SK-N-SH treated with all-trans-retinoic acid at 6 μM for 48 hours (cell line): ENCODE results near the gene CYP3A5.
"Not testable (repeated sequence)": the region's sequence is repeated elsewhere in the genome, so short reads cannot be mapped to it uniquely, and the experiment has no call there.

ENCODE experiments used
- CSDC2 ChIP-seq: fragments of 250-450 bp; sonication (Bioruptor Pico); IDR thresholded peaks from 2 replicates; pipeline ENCODE4 v1.5.0; 2020; ENCODE audit warnings: mild to moderate bottlenecking, moderate library complexity
- PPARA ChIP-seq: fragments of 250-450 bp; sonication (Bioruptor Pico); IDR thresholded peaks from 2 replicates; pipeline ENCODE4 v1.5.0; 2020; ENCODE audit warnings: mild to moderate bottlenecking, borderline replicate concordance
- RARB ChIP-seq: fragments of 250-450 bp; sonication (Bioruptor Pico); IDR thresholded peaks from 2 replicates; pipeline ENCODE4 v1.8.0; 2021; ENCODE audit warnings: mild to moderate bottlenecking, moderate library complexity
- TCF4 ChIP-seq: fragments of 250-450 bp; sonication (Bioruptor Pico); IDR thresholded peaks from 2 replicates; pipeline ENCODE4 v1.8.0; 2021; ENCODE audit warnings: mild to moderate bottlenecking, moderate library complexity, borderline replicate concordance
- TOX ChIP-seq: fragments of 250-450 bp; sonication (Bioruptor Pico); IDR thresholded peaks from 2 replicates; pipeline ENCODE4 v1.8.0; 2021; ENCODE audit warnings: mild to moderate bottlenecking, moderate library complexity, borderline replicate concordance
- ZC3H10 ChIP-seq: fragments of 250-450 bp; sonication (Bioruptor Pico); IDR thresholded peaks from 2 replicates; pipeline ENCODE4 v1.5.1; 2021; ENCODE audit warnings: mild to moderate bottlenecking, moderate library complexity
- ZFP30 ChIP-seq: fragments of 450-650 bp; formaldehyde crosslinking; IDR thresholded peaks from 2 replicates; pipeline ENCODE4 v1.5.0; 2022; ENCODE audit warnings: mild to moderate bottlenecking, moderate library complexity
- ZNF565 ChIP-seq: fragments of 450-650 bp; formaldehyde crosslinking; conservative IDR thresholded peaks from 2 replicates; pipeline ENCODE4 v1.5.0; 2020; ENCODE audit warnings: low read depth, mild to moderate bottlenecking, moderate library complexity
- TF ChIP-seq, protein P1 (sequence below): fragments of 250-450 bp; sonication (Bioruptor Pico); IDR thresholded peaks from 2 replicates; pipeline ENCODE4 v1.8.0; 2020; ENCODE audit warnings: mild to moderate bottlenecking, moderate library complexity, borderline replicate concordance
- TF ChIP-seq, protein P2 (sequence below): fragments of 250-450 bp; sonication (Bioruptor Pico); IDR thresholded peaks from 2 replicates; pipeline ENCODE4 v1.8.0; 2021; ENCODE audit warnings: low read depth, mild to moderate bottlenecking, moderate library complexity, borderline replicate concordance

DNA sequence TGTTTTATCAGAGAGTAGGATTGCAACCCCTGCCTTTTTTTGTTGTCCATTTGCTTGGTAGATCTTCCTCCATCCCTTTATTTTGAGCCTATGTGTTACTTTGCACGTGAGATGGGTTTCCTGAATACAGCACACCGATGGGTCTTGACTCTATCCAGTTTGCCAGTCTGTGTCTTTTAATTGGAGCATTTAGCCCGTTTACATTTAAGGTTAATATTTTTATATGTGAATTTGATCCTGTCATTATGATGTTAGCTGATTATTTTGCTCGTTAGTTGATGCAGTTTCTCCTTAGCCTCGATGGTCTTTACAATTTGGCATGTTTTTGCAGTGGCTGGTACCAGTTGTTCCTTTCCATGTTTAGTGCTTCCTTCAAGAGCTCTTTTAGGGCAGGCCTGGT lies 21.9 kb downstream of the CYP3A5 start:
- TF ChIP-seq, protein P1, sequence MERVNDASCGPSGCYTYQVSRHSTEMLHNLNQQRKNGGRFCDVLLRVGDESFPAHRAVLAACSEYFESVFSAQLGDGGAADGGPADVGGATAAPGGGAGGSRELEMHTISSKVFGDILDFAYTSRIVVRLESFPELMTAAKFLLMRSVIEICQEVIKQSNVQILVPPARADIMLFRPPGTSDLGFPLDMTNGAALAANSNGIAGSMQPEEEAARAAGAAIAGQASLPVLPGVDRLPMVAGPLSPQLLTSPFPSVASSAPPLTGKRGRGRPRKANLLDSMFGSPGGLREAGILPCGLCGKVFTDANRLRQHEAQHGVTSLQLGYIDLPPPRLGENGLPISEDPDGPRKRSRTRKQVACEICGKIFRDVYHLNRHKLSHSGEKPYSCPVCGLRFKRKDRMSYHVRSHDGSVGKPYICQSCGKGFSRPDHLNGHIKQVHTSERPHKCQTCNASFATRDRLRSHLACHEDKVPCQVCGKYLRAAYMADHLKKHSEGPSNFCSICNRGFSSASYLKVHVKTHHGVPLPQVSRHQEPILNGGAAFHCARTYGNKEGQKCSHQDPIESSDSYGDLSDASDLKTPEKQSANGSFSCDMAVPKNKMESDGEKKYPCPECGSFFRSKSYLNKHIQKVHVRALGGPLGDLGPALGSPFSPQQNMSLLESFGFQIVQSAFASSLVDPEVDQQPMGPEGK: not testable (repeated sequence)
- TF ChIP-seq RARB; CSDC2 (CRISPR knock-in tag); TOX (CRISPR knock-in tag); PPARA (CRISPR knock-in tag); ZFP30; TCF4 (CRISPR knock-in tag); ZNF565 (CRISPR knock-in tag); ZC3H10: not testable (repeated sequence)
- TF ChIP-seq, protein P2, sequence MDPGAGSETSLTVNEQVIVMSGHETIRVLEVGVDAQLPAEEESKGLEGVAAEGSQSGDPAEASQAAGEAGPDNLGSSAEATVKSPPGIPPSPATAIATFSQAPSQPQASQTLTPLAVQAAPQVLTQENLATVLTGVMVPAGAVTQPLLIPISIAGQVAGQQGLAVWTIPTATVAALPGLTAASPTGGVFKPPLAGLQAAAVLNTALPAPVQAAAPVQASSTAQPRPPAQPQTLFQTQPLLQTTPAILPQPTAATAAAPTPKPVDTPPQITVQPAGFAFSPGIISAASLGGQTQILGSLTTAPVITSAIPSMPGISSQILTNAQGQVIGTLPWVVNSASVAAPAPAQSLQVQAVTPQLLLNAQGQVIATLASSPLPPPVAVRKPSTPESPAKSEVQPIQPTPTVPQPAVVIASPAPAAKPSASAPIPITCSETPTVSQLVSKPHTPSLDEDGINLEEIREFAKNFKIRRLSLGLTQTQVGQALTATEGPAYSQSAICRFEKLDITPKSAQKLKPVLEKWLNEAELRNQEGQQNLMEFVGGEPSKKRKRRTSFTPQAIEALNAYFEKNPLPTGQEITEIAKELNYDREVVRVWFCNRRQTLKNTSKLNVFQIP (CRISPR knock-in tag): not testable (repeated sequence)
